ENCODE measurements around the gene UTP11.

- TF ChIP-seq GATA2 (IDR thresholded peaks at IDR 0.05; ENCODE audit: low read depth, low read length) (no peak), GATA3 (IDR thresholded peaks at IDR 0.05; ENCODE audit: low read depth, low read length) (no peak)
Observed at GRCh38 chr1:38000529-38001455, 11.7 kb upstream of the UTP11 start.

All from SH-SY5Y (cell line).